ENCODE data around the gene RTF2.

RTF2 gene

DNA sequence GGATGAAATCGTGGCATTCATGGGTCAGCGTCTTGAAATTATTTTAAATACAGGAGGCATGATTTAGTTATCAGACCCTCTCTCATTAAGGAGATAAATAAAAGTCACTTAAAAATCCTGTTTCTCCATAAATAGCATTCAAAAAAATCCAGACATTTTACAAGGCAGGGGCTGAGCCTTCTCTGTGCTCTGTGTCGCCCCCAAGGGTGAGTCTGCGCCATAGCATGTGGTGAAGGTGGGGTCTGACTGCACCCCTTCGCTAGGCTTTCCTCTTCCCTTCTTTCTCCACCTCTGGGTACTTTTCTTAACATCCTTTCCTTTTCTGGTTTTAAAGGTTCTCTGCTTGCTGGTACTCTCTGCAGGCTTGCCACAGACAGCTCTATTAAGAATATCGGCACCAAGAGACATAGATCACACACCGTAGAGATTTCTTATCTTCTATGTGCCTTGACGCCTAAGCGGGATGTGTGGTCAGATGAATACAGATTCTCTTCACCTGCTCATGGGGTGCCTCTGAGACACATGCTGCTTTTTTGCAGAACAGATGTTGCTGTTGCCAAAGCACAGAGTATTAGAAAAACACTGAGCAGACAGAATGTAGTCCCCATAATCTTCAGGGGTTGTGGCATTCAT lies 36.1 kb downstream of the RTF2 start:
- TF ChIP-seq, protein P1, sequence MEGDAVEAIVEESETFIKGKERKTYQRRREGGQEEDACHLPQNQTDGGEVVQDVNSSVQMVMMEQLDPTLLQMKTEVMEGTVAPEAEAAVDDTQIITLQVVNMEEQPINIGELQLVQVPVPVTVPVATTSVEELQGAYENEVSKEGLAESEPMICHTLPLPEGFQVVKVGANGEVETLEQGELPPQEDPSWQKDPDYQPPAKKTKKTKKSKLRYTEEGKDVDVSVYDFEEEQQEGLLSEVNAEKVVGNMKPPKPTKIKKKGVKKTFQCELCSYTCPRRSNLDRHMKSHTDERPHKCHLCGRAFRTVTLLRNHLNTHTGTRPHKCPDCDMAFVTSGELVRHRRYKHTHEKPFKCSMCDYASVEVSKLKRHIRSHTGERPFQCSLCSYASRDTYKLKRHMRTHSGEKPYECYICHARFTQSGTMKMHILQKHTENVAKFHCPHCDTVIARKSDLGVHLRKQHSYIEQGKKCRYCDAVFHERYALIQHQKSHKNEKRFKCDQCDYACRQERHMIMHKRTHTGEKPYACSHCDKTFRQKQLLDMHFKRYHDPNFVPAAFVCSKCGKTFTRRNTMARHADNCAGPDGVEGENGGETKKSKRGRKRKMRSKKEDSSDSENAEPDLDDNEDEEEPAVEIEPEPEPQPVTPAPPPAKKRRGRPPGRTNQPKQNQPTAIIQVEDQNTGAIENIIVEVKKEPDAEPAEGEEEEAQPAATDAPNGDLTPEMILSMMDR (IDR thresholded peaks at IDR 0.05; ENCODE audit: extremely low read depth, insufficient read depth, missing control alignments), result peak; percentile 50
- no peak for DNase-seq (ENCODE audit: low spot score)
- in situ Hi-C loops (cut with MboI; ENCODE audit: low pct_unique_long_range_greater_than_20kb, low sequenced_read_pairs, unreplicated experiment), result no loop called here

DNA sequence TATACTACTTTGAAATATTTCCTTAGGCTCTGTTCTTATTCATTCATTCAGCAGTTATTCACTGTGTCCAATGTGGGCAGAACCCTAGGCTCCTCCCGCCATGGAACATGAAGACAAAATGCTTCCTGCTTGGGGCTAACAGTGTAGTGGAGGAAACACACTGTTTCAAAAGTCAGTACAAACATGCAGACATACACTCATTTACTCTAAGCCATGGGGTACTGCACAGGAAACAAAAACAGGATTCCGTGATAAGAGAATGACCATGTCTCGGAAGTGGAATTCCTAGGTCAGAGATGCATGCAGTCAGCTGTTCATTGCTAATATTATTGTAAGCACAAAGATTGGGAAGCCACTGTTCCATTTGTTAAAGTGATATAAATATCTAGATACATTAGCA lies 37.7 kb downstream of the RTF2 start:
- in situ Hi-C loops (cut with MboI; ENCODE audit: low pct_unique_long_range_greater_than_20kb, low sequenced_read_pairs, unreplicated experiment), result no loop called here
- TF ChIP-seq, protein P1 (IDR thresholded peaks at IDR 0.05; ENCODE audit: extremely low read depth, insufficient read depth, missing control alignments), result no peak
- no peak for DNase-seq (ENCODE audit: low spot score)

DNA sequence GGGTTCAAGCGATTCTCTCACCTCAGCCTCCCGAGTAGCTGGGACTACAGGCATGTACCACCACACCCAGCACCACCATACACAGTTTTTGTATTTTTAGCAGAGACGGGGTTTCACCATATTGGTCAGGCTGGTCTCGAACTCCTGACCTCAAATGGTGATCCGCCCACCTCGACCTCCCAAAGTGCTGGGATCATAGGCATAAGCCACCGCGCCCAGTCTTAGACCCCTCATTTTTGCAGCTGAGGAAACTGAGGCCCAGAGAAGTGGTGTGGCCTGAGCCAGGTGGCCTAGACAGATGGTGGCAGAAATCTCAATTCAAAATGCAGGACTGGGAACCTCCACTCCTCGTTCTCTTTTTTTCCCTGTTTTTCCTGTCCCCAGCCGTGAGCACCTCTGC lies 43.5 kb downstream of the RTF2 start:
- DNase-seq (ENCODE audit: low spot score), result no peak
- TF ChIP-seq, protein P1 (IDR thresholded peaks at IDR 0.05; ENCODE audit: extremely low read depth, insufficient read depth, missing control alignments), result no peak
- in situ Hi-C loops (cut with MboI; ENCODE audit: low pct_unique_long_range_greater_than_20kb, low sequenced_read_pairs, unreplicated experiment), result no loop called here

DNA sequence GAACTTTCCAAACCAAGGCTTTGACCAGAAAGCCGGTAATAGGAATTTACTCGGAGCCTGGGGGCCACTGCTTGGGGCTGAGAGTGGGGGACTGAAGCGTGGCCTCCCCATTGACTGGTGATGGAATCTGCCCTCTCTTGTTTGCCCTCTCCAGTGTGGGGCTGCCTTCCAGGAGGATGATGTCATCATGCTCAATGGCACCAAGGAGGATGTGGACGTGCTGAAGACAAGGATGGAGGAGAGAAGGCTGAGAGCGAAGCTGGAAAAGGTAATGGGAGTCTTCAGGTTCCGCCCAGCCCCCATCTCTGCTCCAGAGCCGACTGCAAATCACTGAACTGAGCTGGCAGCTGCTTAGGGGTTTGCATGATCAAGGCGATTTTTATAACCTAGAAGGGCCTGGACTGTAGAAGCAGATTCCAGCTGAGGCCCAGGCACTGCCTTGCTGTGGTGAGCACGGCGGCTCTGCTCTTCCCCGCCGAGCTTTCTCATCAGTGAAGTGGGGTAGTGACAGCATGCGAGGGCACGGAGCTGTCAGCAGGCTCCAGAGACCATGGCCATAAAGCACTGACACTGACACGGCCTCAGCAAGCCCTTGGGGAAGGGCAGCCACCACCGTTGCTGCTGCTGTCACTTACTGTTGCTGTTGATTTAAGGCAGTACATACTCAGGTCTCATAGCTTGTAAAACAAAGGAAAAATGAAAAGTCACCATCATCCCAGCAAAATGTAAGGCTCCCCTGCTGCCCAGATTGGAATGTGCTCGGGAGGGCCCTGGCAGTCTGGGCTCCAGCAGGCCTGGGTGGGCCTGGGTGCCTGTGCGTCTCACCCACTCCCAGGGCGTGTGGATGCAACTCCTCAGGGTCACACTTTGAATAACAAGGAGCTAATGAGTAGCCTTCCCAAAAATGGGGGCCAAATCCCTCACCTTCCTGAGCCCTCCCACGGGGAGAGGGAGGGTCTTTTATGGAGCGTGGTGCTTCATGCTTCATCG lies 45.0 kb downstream of the RTF2 start:
- DNase-seq (ENCODE audit: low spot score), result no peak
- TF ChIP-seq, protein P1 (IDR thresholded peaks at IDR 0.05; ENCODE audit: extremely low read depth, insufficient read depth, missing control alignments), result no peak
- in situ Hi-C loops (cut with MboI; ENCODE audit: low pct_unique_long_range_greater_than_20kb, low sequenced_read_pairs, unreplicated experiment), result no loop called here

DNA sequence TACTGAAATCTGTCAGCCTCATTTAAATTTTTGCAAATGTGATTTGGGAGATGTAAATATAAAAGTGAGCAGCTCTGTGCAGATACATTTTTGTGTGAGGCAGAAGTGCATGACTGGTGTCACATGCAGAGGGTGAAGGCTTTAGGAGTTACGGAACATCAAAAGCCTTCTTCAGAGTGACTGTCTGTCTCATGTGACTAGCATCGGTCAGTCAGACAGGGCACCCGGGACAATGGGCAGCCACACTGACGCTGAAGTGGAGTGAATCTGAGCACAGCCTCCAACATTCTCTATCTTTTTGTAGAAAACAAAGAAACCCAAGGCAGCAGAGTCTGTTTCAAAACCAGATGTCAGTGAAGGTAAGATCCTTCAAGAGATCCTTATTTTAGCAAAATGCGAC lies 48.2 kb downstream of the RTF2 start:
- TF ChIP-seq, protein P1 (IDR thresholded peaks at IDR 0.05; ENCODE audit: extremely low read depth, insufficient read depth, missing control alignments), result no peak
- in situ Hi-C loops (cut with MboI; ENCODE audit: low pct_unique_long_range_greater_than_20kb, low sequenced_read_pairs, unreplicated experiment), result no loop called here
- no peak for DNase-seq (ENCODE audit: low spot score)

DNA sequence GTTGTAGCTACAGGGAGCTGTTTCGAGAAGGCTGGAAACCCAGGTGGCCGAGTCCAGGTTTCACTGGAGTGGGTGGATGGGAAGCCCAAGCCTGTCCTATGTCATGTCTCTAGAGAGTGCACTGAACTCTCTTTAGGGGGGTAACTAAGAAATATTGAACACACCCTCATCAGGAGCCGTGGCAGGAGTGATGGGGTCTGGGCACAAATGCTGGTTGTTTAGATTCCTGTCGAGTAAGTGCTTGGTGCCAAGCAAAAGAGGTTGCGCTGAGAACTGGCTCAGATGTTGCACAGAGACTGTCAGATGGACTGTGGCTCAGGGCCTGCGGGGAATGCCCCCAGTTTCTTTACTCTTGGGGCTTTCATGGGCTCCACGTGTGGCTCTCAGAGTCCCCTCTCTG lies 48.8 kb downstream of the RTF2 start:
- in situ Hi-C loops (cut with MboI; ENCODE audit: low pct_unique_long_range_greater_than_20kb, low sequenced_read_pairs, unreplicated experiment), result no loop called here
- no peak for DNase-seq (ENCODE audit: low spot score)
- TF ChIP-seq, protein P1 (IDR thresholded peaks at IDR 0.05; ENCODE audit: extremely low read depth, insufficient read depth, missing control alignments), result no peak

Measured in GM13977 (cell line).